NB4 (cell line): Measurements from ENCODE around the gene ANKRD50.

ENCODE experiments used
- DNase-seq: peaks from one replicate; pipeline ENCODE4 v3.0.0; 2010; ENCODE audit warnings: low read depth
- H3K4me3 ChIP-seq: one replicate; pipeline ENCODE4 v1.5.1; 2011; ENCODE audit warnings: mild to moderate bottlenecking, low read depth, low read length, moderate library complexity
- CTCF ChIP-seq: IDR thresholded peaks from one replicate; pipeline ENCODE4 v1.5.1; 2012; ENCODE audit warnings: low read depth, low read length
- MAX ChIP-seq: IDR thresholded peaks from 2 replicates; pipeline ENCODE4 v1.6.1; 2011; ENCODE audit warnings: low read depth, low read length
- MYC ChIP-seq: IDR thresholded peaks from 2 replicates; pipeline ENCODE4 v1.6.1; 2011; ENCODE audit warnings: low read depth, low read length
- POLR2A ChIP-seq: IDR thresholded peaks from 2 replicates; pipeline ENCODE4 v1.6.1; 2011; ENCODE audit warnings: mild to moderate bottlenecking; ENCODE audit not compliant: insufficient read length; ENCODE audit errors: extremely low read depth

ANKRD50 gene

GRCh38 chr4:124703154-124703553, 9.4 kb downstream of the ANKRD50 start:
- no peak overlapping the region for H3K4me3 ChIP-seq
- TF ChIP-seq MYC (no peak), POLR2A (no peak), MAX (no peak), CTCF (no peak)
- DNase-seq: no peak

GRCh38 chr4:124697441-124697840, 15.1 kb downstream of the ANKRD50 start:
- TF ChIP-seq MYC: no peak
- TF ChIP-seq POLR2A: no peak
- TF ChIP-seq CTCF: no peak
- no peak for TF ChIP-seq MAX
- no peak for DNase-seq
- no peak overlapping the region for H3K4me3 ChIP-seq

- no peak overlapping the region for H3K4me3 ChIP-seq
- no peak for DNase-seq
- TF ChIP-seq MYC (no peak), POLR2A (no peak), MAX (no peak)
These were observed 16.4 kb downstream of the ANKRD50 start for GRCh38 chr4:124696182-124696581.

DNA sequence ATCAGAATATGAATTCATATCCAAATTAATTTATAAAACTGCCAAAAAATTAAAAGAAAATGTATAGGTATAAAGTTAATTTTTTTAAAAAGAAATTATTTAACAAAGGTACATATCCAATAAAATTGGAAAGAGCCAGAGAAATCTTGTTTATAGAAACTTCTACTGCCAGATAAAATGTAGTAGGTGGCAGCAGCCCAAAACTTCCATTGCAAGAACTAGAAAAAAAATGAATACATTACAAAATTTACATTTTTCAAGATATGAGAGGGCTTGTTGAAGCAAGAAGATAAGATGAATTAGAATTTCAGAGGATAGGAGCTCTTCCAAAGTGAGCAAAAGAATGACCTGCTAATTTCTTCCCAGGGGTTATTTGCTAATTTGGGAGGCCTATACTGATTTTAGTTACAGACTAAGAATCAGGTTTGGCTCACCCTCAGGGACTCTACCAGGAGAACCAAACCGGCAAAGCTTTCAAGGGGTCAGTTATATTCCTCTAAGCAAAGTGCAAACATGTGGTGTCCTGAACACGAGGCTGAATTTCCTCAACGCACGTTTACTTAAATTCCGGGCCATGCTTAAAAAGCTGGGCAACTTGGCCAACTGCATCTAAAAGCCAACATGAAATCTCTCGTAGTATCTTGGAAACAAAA, 17.5 kb downstream of the ANKRD50 start:
- TF ChIP-seq MYC: no peak
- no peak for TF ChIP-seq POLR2A
- no peak for TF ChIP-seq CTCF
- TF ChIP-seq MAX: no peak
- no peak for DNase-seq
- H3K4me3 ChIP-seq: no peak overlapping the region

GRCh38 chr4:124694306-124694705, 18.2 kb downstream of the ANKRD50 start:
- TF ChIP-seq CTCF: no peak
- TF ChIP-seq MAX: no peak
- no peak for TF ChIP-seq MYC
- no peak for TF ChIP-seq POLR2A

DNA sequence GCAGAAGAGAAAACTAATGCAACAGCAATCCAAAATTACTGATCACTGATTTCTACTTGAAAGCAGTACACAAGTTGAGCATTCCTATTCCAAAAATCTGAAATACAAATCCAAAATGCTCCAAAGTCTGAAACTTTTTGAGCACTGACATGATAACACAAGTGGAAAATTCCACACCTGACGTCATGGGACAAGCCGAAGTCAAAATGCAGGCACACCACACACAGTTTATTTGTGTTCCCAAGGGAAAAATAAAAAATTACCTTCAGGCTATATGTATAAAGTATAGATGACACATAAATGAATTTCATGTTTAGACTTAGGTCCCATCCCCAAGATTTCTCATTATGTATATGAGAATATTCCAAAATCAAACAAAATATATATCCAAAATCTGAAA, 20.7 kb downstream of the ANKRD50 start:
- TF ChIP-seq POLR2A (no peak), MAX (no peak), MYC (no peak), CTCF (no peak)
- DNase-seq: no peak
- H3K4me3 ChIP-seq: no peak overlapping the region

More at GRCh38 chr4:124694306-124694705, 18.2 kb downstream of the ANKRD50 start:
- DNase-seq: no peak
- no peak overlapping the region for H3K4me3 ChIP-seq
